Stimulated activated memory B cell treated with anti-CD40 and anti-IgM and Interleukin-4, amounts not matched to agents 10 μg/mL and 1 μg/mL and 100 μg/mL, for 72 hours (primary cell): ENCODE measurements around the gene SPCS3.
A peak's percentile ranks its signal among the peaks of the same experiment; 100 is the strongest.

Experiments used
- ATAC-seq: fragments of 150-1000 bp; cut with Tn5 transposase; 2 replicates; pipeline ENCODE4 v1.10.0; 2021
- H3K27ac Mint-ChIP-seq: one replicate; pipeline ENCODE4 v1.8.0; 2022; ENCODE audit warnings: mild to moderate bottlenecking, mixed read lengths
- H3K27me3 Mint-ChIP-seq: one replicate; pipeline ENCODE4 v1.8.0; 2022; ENCODE audit warnings: mixed read lengths
- H3K36me3 Mint-ChIP-seq: one replicate; pipeline ENCODE4 v1.8.0; 2022; ENCODE audit warnings: mixed read lengths
- H3K4me1 Mint-ChIP-seq: one replicate; pipeline ENCODE4 v1.8.0; 2022; ENCODE audit warnings: mixed read lengths
- H3K4me3 Mint-ChIP-seq: one replicate; pipeline ENCODE4 v1.8.0; 2022; ENCODE audit warnings: mild to moderate bottlenecking, moderate library complexity, mixed read lengths
- H3K9me3 Mint-ChIP-seq: one replicate; pipeline ENCODE4 v1.8.0; 2022; ENCODE audit warnings: mixed read lengths

SPCS3 gene

GRCh38 chr4:176354884-176355283, 35.1 kb downstream of the SPCS3 start:
- no peaks in the 10 kb centered on the region for H3K4me1 Mint-ChIP-seq

GRCh38 chr4:176357359-176358082, 37.8 kb downstream of the SPCS3 start:
- peak; percentile 31 for ATAC-seq
- H3K4me1 Mint-ChIP-seq: no peaks in the 10 kb centered on the region
- H3K4me3 Mint-ChIP-seq: no peak overlapping the region
- H3K9me3 Mint-ChIP-seq: no peaks in the 10 kb centered on the region
- no peaks in the 10 kb centered on the region for H3K36me3 Mint-ChIP-seq
- H3K27me3 Mint-ChIP-seq: no peaks in the 10 kb centered on the region
- no peak overlapping the region for H3K27ac Mint-ChIP-seq

More at GRCh38 chr4:176354884-176355283, 35.1 kb downstream of the SPCS3 start:
- H3K36me3 Mint-ChIP-seq: peaks cover 15% of the 10 kb centered on the region
- no peak for ATAC-seq
- H3K9me3 Mint-ChIP-seq: no peaks in the 10 kb centered on the region
- no peak overlapping the region for H3K4me3 Mint-ChIP-seq
- H3K27ac Mint-ChIP-seq: no peak overlapping the region
- no peaks in the 10 kb centered on the region for H3K27me3 Mint-ChIP-seq

- Mint-ChIP-seq H3K4me1 (peaks cover under 1% of the 10 kb centered on the region), H3K4me3 (no peak overlapping the region), H3K9me3 (no peaks in the 10 kb centered on the region), H3K36me3 (no peaks in the 10 kb centered on the region), H3K27me3 (no peaks in the 10 kb centered on the region), H3K27ac (no peak overlapping the region)
- ATAC-seq: no peak
Measured at GRCh38 chr4:176358083-176358469, 38.3 kb downstream of the SPCS3 start.

GRCh38 chr4:176359590-176359989, 39.8 kb downstream of the SPCS3 start:
- no peak overlapping the region for H3K4me3 Mint-ChIP-seq
- H3K4me1 Mint-ChIP-seq: peaks cover 12% of the 10 kb centered on the region
- no peak for ATAC-seq
- H3K27ac Mint-ChIP-seq: no peak overlapping the region
- no peaks in the 10 kb centered on the region for H3K36me3 Mint-ChIP-seq
- H3K9me3 Mint-ChIP-seq: no peaks in the 10 kb centered on the region
- H3K27me3 Mint-ChIP-seq: peaks cover 2% of the 10 kb centered on the region

GRCh38 chr4:176360446-176360845, 40.7 kb downstream of the SPCS3 start:
- Mint-ChIP-seq H3K36me3 (no peaks in the 10 kb centered on the region), H3K27me3 (peaks cover 10% of the 10 kb centered on the region), H3K9me3 (peaks cover 4% of the 10 kb centered on the region), H3K4me3 (no peak overlapping the region), H3K4me1 (peaks cover 12% of the 10 kb centered on the region), H3K27ac (no peak overlapping the region)
- ATAC-seq: no peak

GRCh38 chr4:176363072-176363471, 43.3 kb downstream of the SPCS3 start:
- Mint-ChIP-seq H3K9me3 (peaks cover 8% of the 10 kb centered on the region), H3K27me3 (peaks cover 22% of the 10 kb centered on the region), H3K4me3 (no peak overlapping the region), H3K36me3 (peaks cover 8% of the 10 kb centered on the region), H3K4me1 (peaks cover 12% of the 10 kb centered on the region), H3K27ac (no peak overlapping the region)
- no peak for ATAC-seq

- Mint-ChIP-seq H3K9me3 (peaks cover 8% of the 10 kb centered on the region), H3K4me3 (no peak overlapping the region), H3K36me3 (peaks cover 8% of the 10 kb centered on the region), H3K4me1 (peaks cover 12% of the 10 kb centered on the region), H3K27me3 (peaks cover 44% of the 10 kb centered on the region), H3K27ac (no peak overlapping the region)
- no peak for ATAC-seq
Measured at GRCh38 chr4:176367771-176368465, 48.2 kb downstream of the SPCS3 start.

- Mint-ChIP-seq H3K9me3 (no peaks in the 10 kb centered on the region), H3K27me3 (peaks cover 21% of the 10 kb centered on the region), H3K4me1 (no peaks in the 10 kb centered on the region), H3K36me3 (no peaks in the 10 kb centered on the region), H3K27ac (no peak overlapping the region), H3K4me3 (no peak overlapping the region)
- no peak for ATAC-seq
Measured at GRCh38 chr4:176376032-176376614, 56.4 kb downstream of the SPCS3 start.

GRCh38 chr4:176377780-176378179, 58.0 kb downstream of the SPCS3 start:
- no peak overlapping the region for H3K4me3 Mint-ChIP-seq
- H3K36me3 Mint-ChIP-seq: no peaks in the 10 kb centered on the region
- H3K27me3 Mint-ChIP-seq: peaks cover 4% of the 10 kb centered on the region
- H3K9me3 Mint-ChIP-seq: no peaks in the 10 kb centered on the region
- no peaks in the 10 kb centered on the region for H3K4me1 Mint-ChIP-seq
- ATAC-seq: no peak
- H3K27ac Mint-ChIP-seq: no peak overlapping the region

- Mint-ChIP-seq H3K27ac (no peak overlapping the region), H3K27me3 (no peaks in the 10 kb centered on the region), H3K36me3 (no peaks in the 10 kb centered on the region), H3K9me3 (no peaks in the 10 kb centered on the region), H3K4me3 (no peak overlapping the region), H3K4me1 (no peaks in the 10 kb centered on the region)
- peak; percentile 55 for ATAC-seq
Measured at GRCh38 chr4:176380352-176381157, 60.8 kb downstream of the SPCS3 start.
